H9 (cell line): Measurements from ENCODE around the gene FCN2. TPM values are rescaled to one million over a fixed set of nuclear protein-coding genes. Genes with fewer than 3 reads are reported as not detected.

Source experiments
- DNase-seq: peaks from one replicate; pipeline ENCODE4 v3.0.0-alpha.2; 2017
- H2AFZ ChIP-seq: one replicate; pipeline ENCODE4 v1.6.1; 2013; ENCODE audit warnings: mild to moderate bottlenecking, low read length, control low read depth, moderate library complexity
- H2AK5ac ChIP-seq: 2 replicates; pipeline ENCODE4 v1.6.1; 2013; ENCODE audit warnings: low read length, control low read depth, mixed read lengths; ENCODE audit not compliant: insufficient read length
- H2BK120ac ChIP-seq: one replicate; pipeline ENCODE4 v1.6.1; 2013; ENCODE audit warnings: low read depth, mild to moderate bottlenecking, low read length, control low read depth, inconsistent platforms; ENCODE audit not compliant: poor library complexity, severe bottlenecking
- H2BK12ac ChIP-seq: 2 replicates; pipeline ENCODE4 v1.6.1; 2013; ENCODE audit warnings: low read length, control low read depth, mixed read lengths, low read depth; ENCODE audit not compliant: insufficient read length
- H2BK15ac ChIP-seq: 2 replicates; pipeline ENCODE4 v1.6.1; 2013; ENCODE audit warnings: low read depth, low read length, control low read depth
- H2BK20ac ChIP-seq: one replicate; pipeline ENCODE4 v1.6.1; 2013; ENCODE audit warnings: low read depth, mild to moderate bottlenecking, low read length, control low read depth, inconsistent platforms; ENCODE audit not compliant: poor library complexity, severe bottlenecking
- H2BK5ac ChIP-seq: 2 replicates; pipeline ENCODE4 v1.6.1; 2013; ENCODE audit warnings: low read length, control low read depth, mixed read lengths; ENCODE audit not compliant: insufficient read length
- H3K14ac ChIP-seq: 2 replicates; pipeline ENCODE4 v1.6.1; 2013; ENCODE audit warnings: low read length, control low read depth; ENCODE audit not compliant: insufficient read depth
- H3K18ac ChIP-seq: 2 replicates; pipeline ENCODE4 v1.6.1; 2013; ENCODE audit warnings: low read depth, mild to moderate bottlenecking, mixed read lengths, low read length, control low read depth; ENCODE audit not compliant: insufficient read length
- H3K23ac ChIP-seq: 2 replicates; pipeline ENCODE4 v1.6.1; 2013; ENCODE audit warnings: low read length, control low read depth, mixed read lengths, low read depth; ENCODE audit not compliant: insufficient read length
- H3K23me2 ChIP-seq: 2 replicates; pipeline ENCODE4 v1.6.1; 2013; ENCODE audit warnings: low read depth, mild to moderate bottlenecking, mixed read lengths, low read length, control low read depth; ENCODE audit not compliant: insufficient read length, poor library complexity, severe bottlenecking
- H3K27ac ChIP-seq: 2 replicates; pipeline ENCODE4 v1.5.1; 2013; ENCODE audit warnings: low read length, control low read depth, mixed read lengths, low read depth; ENCODE audit not compliant: insufficient read length
- H3K27me3 ChIP-seq: 2 replicates; pipeline ENCODE4 v1.6.1; 2013; ENCODE audit warnings: low read length, control low read depth, inconsistent platforms; ENCODE audit not compliant: insufficient read depth
- H3K4ac ChIP-seq: 2 replicates; pipeline ENCODE4 v1.6.1; 2013; ENCODE audit warnings: low read depth, mild to moderate bottlenecking, control low read depth, inconsistent platforms, low read length, moderate library complexity
- H3K4me1 ChIP-seq: 2 replicates; pipeline ENCODE4 v1.6.1; 2013; ENCODE audit warnings: low read length, control low read depth, inconsistent platforms; ENCODE audit not compliant: insufficient read depth
- H3K4me2 ChIP-seq: 2 replicates; pipeline ENCODE4 v1.6.1; 2013; ENCODE audit warnings: low read length, control low read depth, mixed read lengths; ENCODE audit not compliant: insufficient read length, insufficient read depth
- H3K56ac ChIP-seq: 2 replicates; pipeline ENCODE4 v1.6.1; 2013; ENCODE audit warnings: low read depth, mild to moderate bottlenecking, mixed read lengths, low read length, control low read depth; ENCODE audit not compliant: insufficient read length
- H3K79me1 ChIP-seq: 2 replicates; pipeline ENCODE4 v1.6.1; 2013; ENCODE audit warnings: low read depth, mild to moderate bottlenecking, moderate library complexity, low read length, control low read depth, inconsistent platforms; ENCODE audit not compliant: insufficient read depth, poor library complexity, severe bottlenecking
- H3K79me2 ChIP-seq: 2 replicates; pipeline ENCODE4 v1.6.1; 2013; ENCODE audit warnings: low read length, control low read depth, inconsistent platforms; ENCODE audit not compliant: insufficient read depth
- H3K9ac ChIP-seq: 2 replicates; pipeline ENCODE4 v1.6.1; 2013; ENCODE audit warnings: low read length, control low read depth, mixed read lengths; ENCODE audit not compliant: insufficient read length; ENCODE audit errors: extremely low read depth
- H3K9me3 ChIP-seq: one replicate; pipeline ENCODE4 v1.6.1; 2013; ENCODE audit warnings: low read depth, low read length, inconsistent platforms; ENCODE audit not compliant: control insufficient read depth
- H3T11ph ChIP-seq: one replicate; pipeline ENCODE4 v1.6.1; 2013; ENCODE audit warnings: mild to moderate bottlenecking, low read length, control low read depth, inconsistent platforms
- H4K20me1 ChIP-seq: one replicate; pipeline ENCODE4 v1.6.1; 2013; ENCODE audit not compliant: control insufficient read depth, insufficient read length, insufficient read depth
- H4K5ac ChIP-seq: 2 replicates; pipeline ENCODE4 v1.6.1; 2013; ENCODE audit warnings: low read depth, mild to moderate bottlenecking, mixed read lengths, low read length, control low read depth; ENCODE audit not compliant: insufficient read length
- H4K8ac ChIP-seq: replicated peaks from 2 replicates; pipeline ENCODE4 v1.6.1; 2013; ENCODE audit warnings: low read length, control low read depth, mixed read lengths, low read depth; ENCODE audit not compliant: insufficient read length
- H4K91ac ChIP-seq: 2 replicates; pipeline ENCODE4 v1.6.1; 2013; ENCODE audit warnings: low read depth, mild to moderate bottlenecking, moderate library complexity, mixed read lengths, low read length, control low read depth; ENCODE audit not compliant: insufficient read length
- H3K27ac Mint-ChIP-seq, 3 experiments: 2 replicates in 2 of 3; 3 replicates in 1 of 3; pipeline ENCODE4 v1.8.0; 2020 to 2021; ENCODE audit warnings: mixed read lengths in 3 of 3, mild to moderate bottlenecking in 1 of 3, moderate library complexity in 1 of 3
- H3K27me3 Mint-ChIP-seq: 2 replicates; pipeline ENCODE4 v1.8.0; 2021; ENCODE audit warnings: low read depth, mild to moderate bottlenecking, moderate library complexity, mixed read lengths
- H3K36me3 Mint-ChIP-seq, 3 experiments: 2 replicates in 2 of 3; 3 replicates in 1 of 3; pipeline ENCODE4 v1.8.0; 2020 to 2021; ENCODE audit warnings: low read depth in 3 of 3, mixed read lengths in 3 of 3; ENCODE audit not compliant: insufficient read depth in 1 of 3
- H3K4me1 Mint-ChIP-seq, 2 experiments: 2 replicates each; pipeline ENCODE4 v1.8.0; 2020; ENCODE audit warnings: mixed read lengths in 2 of 2
- H3K4me3 Mint-ChIP-seq, 2 experiments: 2 replicates in 1 of 2; 3 replicates in 1 of 2; pipeline ENCODE4 v1.8.0; 2020 to 2021; ENCODE audit warnings: mild to moderate bottlenecking in 2 of 2, mixed read lengths in 2 of 2, moderate library complexity in 1 of 2
- H3K9me3 Mint-ChIP-seq, 2 experiments: 2 replicates in 1 of 2; 3 replicates in 1 of 2; pipeline ENCODE4 v1.8.0; 2020; ENCODE audit warnings: mild to moderate bottlenecking in 2 of 2, mixed read lengths in 2 of 2, moderate library complexity in 1 of 2
- CTCF ChIP-seq: fragments of 200-600 bp; sonication (generic); conservative IDR thresholded peaks from 3 replicates; pipeline ENCODE4 v1.8.0; 2021; ENCODE audit warnings: antibody characterized with exemption, mild to moderate bottlenecking
- WGBS: extraction: QIAGEN DNeasy Blood & Tissue Kit; methylation state at CpG from one replicate; pipeline ENCODE4 v1.1.7; 2013; ENCODE audit warnings: missing lambda C conversion rate, low lambda C conversion rate, mixed read lengths; ENCODE audit not compliant: insufficient read length; ENCODE audit errors: extremely low coverage; 5-methylcytosine and 5-hydroxymethylcytosine counted together
- total RNA-seq: library from RNA; stranded (reverse); gene quantifications from 2 replicates; pipeline ENCODE4 v1.2.1, GENCODE V29; 2021

The FCN2 gene
- total RNA-seq, 1 experiment from 2014 or later = not detected

GRCh38 chr9:134847752-134848432 is 32.7 kb upstream of the FCN2 start:
- Histone ChIP-seq H3K4ac (no peak overlapping the region), H4K20me1 (no peaks in the 10 kb centered on the region), H2AFZ (no peak overlapping the region), H2BK15ac (no peak overlapping the region), H3K18ac (peak overlapping the region; percentile 13), H4K5ac (no peak overlapping the region), H3K9ac (no peak overlapping the region), H3K14ac (no peak overlapping the region; the same call in 1 of the 2 replicates), H4K8ac (no peak overlapping the region), H3K4me2 (no peak overlapping the region), H3K23me2 (no peaks in the 10 kb centered on the region), H2BK20ac (no peak overlapping the region), H3K23ac (no peak overlapping the region), H2AK5ac (no peak overlapping the region), H2BK12ac (no peak overlapping the region), H3K27ac (no peak overlapping the region), H3K27me3 (no peaks in the 10 kb centered on the region), H3T11ph (no peak overlapping the region), H3K79me1 (no peaks in the 10 kb centered on the region), H4K91ac (no peak overlapping the region), H2BK120ac (no peak overlapping the region), H3K79me2 (no peaks in the 10 kb centered on the region), H3K56ac (no peak overlapping the region), H3K4me1 (no peaks in the 10 kb centered on the region), H3K9me3 (peaks cover 5% of the 10 kb centered on the region), H2BK5ac (no peak overlapping the region)
- DNase-seq = no peak
- Mint-ChIP-seq H3K4me1 (no peaks in the 10 kb centered on the region), H3K9me3 (peaks cover 7 to 8% of the 10 kb centered on the region in 2 experiments; a peak in 3 of 5 replicates), H3K36me3 (no peaks in the 10 kb centered on the region; a peak in 1 of 7 replicates), H3K27me3 (peaks cover under 1% of the 10 kb centered on the region), H3K4me3 (no peak overlapping the region), H3K27ac (no peak overlapping the region)
- no CpG with 5 or more reads among the region's 16 CpGs for WGBS
- TF ChIP-seq CTCF = no peak
